Dermis blood vessel endothelial cell (primary cell): Measurements from ENCODE around the gene TLE4. TPM values are rescaled to one million over a fixed set of nuclear protein-coding genes. Genes with fewer than 3 reads are reported as not detected.
"Not testable (repeated sequence)": the region's sequence is repeated elsewhere in the genome, so short reads cannot be mapped to it uniquely, and the experiment has no call there.

ENCODE experiments used
- DNase-seq: peaks from one replicate; pipeline ENCODE4 v3.0.0; 2010
- total RNA-seq: library from RNA; depleted of rRNA; stranded (reverse); fragments of >200 nt; gene quantifications from 2 replicates; pipeline ENCODE4 v1.2.3, GENCODE V29; 2014

The TLE4 gene
- total RNA-seq, 1 donor from 2014 or later = 23.7 TPM

GRCh38 chr9:79638806-79639205 lies 67.0 kb downstream of the TLE4 start:
- DNase-seq = no peak

GRCh38 chr9:79639354-79639753 lies 67.6 kb downstream of the TLE4 start:
- DNase-seq = no peak

- DNase-seq = not testable (repeated sequence)
Observed at GRCh38 chr9:79640067-79640466, 68.3 kb downstream of the TLE4 start.

- no peak for DNase-seq
Observed at GRCh38 chr9:79641070-79641469, 69.3 kb downstream of the TLE4 start.

- DNase-seq = no peak
Observed at GRCh38 chr9:79642671-79643070, 70.9 kb downstream of the TLE4 start.

- DNase-seq = no peak
Observed at GRCh38 chr9:79644048-79644447, 72.3 kb downstream of the TLE4 start.

DNA sequence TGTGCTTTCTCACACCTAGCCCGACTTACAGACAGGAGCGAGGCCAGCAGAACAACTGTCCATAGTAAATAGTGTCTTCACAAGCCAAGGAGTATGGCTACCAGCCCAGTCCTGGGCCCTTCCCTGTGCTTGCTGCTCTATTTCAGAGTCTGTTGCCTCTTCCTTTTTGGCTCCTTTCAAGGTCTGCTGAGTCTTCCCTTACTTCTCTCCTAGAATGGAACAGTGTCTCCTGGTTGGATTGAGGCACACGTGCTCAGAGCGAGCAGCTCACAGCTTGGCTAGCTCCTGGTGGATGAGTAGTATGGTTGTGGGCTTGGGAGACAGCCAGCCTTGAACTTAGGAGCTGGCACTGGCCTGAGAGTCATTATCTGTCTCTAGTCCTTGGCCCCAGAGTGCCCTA lies 72.8 kb downstream of the TLE4 start:
- DNase-seq = no peak

DNA sequence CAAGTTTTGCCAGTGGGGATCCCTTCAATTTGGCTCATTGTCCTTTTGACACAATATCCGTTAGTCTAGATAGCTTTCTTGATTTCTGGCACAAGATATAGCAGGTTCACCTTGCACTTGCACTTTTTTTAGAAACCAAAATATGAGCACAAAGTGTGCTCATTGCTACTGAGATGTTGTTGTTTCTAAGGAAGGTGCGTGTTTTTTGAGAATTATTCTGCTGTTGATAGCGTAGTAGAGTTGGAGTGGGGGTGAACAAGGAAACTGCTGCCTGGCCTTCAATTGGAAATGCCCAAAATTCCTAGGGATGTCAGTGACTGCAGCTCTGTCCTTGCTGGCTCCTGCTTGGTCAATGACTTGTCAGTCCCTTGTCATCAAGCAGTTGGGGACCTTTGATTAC lies 73.3 kb downstream of the TLE4 start:
- DNase-seq = no peak

DNA sequence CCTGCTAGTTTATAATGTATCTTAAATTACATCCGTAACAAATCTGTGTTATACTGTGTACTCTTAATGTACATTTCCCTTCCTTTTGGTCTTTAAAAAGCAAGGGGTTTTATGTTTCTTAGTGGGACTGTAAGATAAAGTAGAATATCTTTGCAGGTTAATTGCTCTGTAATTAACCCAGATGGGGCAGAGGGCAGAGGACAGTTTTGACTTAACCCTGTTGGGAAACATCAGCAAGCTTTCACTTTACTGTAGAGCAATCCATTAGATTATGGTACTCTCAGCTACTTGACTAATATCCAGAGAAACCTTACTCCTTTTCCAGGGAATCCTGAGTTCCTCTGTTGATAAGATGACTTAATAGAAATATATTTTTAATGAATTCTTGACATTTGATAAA lies 74.3 kb downstream of the TLE4 start:
- no peak for DNase-seq

DNA sequence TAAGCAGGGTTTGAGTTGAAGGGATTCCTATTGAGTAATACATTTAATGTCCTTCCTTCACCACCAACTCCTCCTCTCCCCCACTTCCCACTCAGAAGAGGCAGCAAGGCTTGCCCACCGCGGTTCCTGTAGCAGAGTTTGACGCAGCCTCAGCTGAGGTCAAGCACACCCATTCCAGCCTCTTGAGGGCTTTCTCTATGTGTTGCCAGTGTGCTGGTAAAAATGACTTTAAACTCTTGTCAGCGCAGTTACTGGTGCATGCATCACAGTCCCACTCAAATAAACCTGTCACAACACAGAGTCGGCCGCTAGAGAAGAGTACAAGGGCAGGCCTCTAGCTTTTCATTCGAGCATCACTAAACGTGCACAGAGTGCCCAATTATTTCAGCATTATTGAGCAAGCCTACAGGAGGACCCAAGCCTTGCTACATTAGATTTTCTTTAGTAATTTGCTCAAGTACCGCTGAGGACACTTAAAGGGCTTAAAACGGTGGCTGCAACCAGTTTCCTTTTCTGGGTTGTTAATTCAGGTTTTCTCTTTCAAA lies 79.6 kb downstream of the TLE4 start:
- no peak for DNase-seq

GRCh38 chr9:79652598-79652997 lies 80.8 kb downstream of the TLE4 start:
- DNase-seq = no peak

DNA sequence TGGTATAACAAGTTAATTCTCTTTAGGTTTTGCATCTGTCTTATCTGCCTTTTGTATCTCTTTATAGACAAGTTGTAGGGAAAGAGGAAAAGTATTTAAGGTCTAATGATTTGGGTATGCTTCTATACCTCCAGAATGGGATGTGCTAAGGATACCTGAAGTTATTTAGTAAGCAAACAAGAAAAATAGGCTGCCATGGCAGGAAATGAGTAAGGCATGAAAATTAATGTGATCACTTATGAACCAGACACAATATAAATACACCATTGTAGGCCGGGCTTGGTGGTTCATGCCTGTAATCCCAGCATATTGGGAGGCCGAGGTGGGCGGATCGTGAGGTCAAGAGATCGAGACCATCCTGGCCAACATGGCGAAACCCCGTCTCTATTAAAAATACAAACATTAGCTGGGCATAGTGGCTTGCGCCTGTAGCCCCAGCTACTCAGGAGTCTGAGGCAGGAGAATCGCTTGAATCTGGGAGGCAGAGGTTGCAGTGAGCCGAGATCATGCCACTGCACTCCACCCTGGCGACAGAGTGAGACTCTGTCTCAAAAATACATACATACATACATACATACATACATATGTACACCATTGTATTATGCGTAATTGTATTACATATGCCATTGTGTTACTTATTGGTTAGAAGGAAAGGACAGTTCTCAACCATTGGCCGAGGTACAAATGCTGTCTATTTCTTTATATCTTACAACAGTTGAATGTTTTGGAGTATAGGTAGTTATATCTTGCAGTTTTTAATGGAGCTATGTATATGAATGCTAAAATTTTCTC lies 83.0 kb downstream of the TLE4 start:
- DNase-seq = not testable (repeated sequence)

DNA sequence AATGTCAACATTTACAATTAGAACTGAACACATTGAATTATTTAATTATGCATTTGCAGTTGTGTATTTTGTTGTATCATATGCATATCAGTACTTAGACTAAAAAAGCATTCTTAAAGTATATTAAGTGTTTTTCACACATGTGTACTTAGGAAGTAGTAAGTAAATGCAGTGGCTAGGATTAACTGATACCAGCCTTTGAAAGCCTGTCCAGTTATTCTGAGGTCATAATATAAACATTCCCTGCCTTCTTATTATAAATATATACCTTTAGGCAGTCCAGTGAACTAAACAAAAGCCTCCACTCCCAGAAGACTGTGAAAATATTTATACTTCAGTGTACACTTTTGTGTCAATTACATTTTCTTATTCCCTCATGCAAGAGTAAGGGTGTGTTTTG lies 83.8 kb downstream of the TLE4 start:
- DNase-seq = no peak

DNA sequence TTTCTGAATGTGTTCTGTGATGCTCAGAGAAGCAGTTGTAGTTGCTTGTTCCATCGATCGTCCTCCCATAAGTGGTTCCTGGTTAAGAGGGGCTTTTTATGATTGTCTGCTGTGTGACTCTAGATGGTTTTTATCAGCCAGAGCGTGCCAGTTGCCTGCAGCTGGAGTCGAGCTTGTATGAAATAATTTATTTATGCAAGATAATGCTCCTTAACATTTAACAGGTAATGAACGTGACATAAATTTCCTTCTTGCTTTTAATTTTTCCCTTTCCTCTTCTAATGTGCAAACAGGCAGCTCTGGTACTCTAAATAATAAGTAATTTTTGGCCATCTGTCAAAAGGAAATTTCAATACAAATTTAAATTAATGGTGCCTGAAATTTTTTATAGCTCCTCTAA lies 84.4 kb downstream of the TLE4 start:
- DNase-seq = no peak

DNA sequence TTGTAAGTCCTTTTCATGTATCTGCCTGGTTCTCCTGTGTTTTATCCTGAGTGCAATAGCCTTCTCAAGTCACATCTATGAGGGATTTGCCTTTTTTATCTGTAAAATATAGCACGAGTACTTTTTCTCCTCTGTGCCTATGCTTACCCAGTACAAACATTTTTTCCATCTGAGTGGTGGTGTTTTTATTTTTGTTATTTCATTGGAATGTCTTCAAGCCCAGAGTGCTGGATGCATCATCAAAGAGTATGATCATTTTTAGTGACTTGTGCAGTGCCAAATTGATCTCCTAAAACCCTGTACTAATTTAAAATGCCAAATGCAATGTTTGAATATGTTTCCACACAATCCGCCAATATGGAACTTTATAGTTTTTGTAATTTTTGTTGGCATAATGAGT lies 86.1 kb downstream of the TLE4 start:
- DNase-seq = no peak

DNA sequence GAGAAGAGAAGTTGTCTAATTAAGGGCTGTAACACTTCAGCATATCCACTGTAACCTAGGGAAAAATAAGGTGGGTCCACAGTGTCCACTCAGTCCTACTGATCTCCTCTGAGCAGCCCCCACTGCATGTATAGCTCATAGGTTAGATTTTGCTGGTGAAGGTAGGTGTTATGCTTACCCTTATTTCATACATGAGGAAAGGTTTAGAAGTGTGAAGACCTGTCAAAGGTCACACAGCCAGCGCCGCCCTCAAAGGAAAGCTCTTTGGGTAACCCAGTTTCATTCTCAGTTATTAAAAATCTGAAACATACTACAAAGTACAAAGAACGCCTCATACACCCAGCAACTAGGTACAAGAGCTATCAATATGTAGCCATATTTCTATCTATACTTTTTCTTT lies 87.2 kb downstream of the TLE4 start:
- no peak for DNase-seq

GRCh38 chr9:79660615-79661014 lies 88.8 kb downstream of the TLE4 start:
- no peak for DNase-seq

DNA sequence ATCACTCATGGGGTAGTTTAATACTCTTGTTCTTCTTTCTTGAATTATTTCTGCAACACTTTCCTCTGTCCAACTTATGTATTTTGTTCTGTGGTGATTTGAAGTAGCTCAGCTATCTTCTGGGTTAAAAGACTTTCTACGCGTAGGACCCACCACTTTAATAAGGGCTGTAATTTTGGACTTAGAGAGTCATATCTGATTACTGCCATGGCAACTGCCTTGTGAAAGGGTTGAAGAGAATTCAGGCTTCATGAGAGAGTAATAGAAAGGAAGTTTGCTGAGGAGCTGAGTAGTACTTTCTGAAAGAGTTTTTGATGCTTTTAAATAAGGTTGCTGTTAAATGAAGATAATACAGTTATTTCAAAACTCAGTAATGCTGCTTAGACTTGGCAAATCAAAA lies 89.5 kb downstream of the TLE4 start:
- DNase-seq = no peak

- DNase-seq = no peak
Observed at GRCh38 chr9:79661886-79662536, 90.2 kb downstream of the TLE4 start.

DNA sequence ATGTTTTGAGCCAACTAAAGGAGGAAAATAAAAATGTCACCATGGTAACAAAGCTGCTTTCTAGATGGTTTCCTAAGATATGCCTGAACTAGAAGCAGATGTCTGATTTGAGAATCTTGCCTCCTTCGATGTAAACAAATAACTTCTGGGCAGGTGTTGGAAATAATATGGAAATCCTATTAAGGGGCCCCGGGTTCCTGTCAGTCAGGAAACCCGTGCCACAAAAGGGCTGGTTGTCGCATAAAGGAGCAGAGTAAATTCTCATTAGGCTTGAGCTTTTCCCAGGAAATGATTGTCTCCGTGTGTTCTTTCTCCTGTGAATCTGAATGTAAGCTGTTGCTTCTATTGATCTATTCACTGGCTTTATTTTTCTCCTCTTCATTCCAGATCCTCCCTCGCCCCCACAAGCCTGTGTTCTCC lies 90.8 kb downstream of the TLE4 start:
- peak; percentile 87 for DNase-seq

DNA sequence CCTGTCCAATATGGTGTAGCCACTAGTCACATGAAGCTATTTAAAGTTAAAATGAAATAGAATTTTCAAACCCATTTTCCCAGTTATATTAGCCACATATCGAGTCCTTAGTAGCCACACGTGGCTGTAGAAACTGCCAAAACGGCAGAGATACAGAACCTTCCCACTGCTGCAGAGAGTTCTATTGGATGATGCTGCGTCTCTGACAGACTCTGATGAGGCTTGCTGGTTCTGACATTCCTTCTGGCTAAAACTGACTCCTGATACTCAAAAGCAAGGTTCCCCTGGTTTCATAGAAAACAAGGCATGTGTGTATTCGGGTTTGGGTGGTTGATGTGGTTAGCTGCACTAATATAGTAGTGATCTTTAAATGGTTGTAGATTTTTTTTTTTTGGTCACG lies 91.5 kb downstream of the TLE4 start:
- no peak for DNase-seq

DNA sequence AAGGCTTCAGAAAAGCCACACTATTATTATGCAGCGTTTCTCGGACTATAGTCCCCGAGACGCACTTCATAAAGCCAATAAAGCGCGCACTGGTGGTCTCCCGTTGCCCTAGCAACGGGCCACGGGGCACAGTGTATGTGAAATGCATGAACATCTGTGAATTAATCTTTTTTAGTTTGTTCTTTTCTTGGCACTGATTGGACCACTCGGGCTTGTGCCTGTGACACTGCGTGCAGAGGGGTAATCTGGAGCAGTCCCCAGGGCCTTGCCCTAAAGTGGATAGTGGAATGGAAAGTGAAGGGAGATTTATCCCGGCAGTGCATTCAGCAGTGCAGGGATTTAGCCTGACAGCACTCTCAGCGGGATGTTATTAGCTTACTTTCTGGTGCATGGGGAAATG lies 92.1 kb downstream of the TLE4 start:
- DNase-seq = no peak

DNA sequence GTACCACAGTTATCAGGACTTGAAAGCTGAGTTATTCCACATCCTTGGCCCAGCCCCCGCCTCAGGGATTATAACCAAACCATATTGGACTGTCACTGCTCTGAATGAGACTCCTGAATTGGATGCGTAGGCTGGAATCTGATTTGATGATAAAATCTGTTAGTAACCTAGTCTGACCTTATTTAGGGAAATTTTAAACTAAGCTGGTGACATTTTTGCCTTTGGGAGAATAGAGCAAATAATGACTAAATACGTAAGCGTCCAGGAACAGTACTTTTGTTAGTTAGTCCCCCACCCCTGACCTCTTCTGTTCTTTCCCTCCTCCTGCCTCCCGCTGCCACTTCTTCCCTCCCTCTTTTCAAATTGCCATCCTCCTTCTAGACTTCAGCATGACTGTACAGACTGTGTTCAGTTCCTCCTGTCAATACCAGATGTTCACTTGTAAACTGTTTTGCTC lies 92.6 kb downstream of the TLE4 start:
- no peak for DNase-seq

GRCh38 chr9:79665369-79665768 lies 93.6 kb downstream of the TLE4 start:
- no peak for DNase-seq
